HepG2 (cell line): ENCODE data around the gene STRN4. TPM values are rescaled to one million over a fixed set of nuclear protein-coding genes. Genes with fewer than 3 reads are reported as not detected.

ENCODE experiments used
- ATAC-seq: fragments of 200-7000 bp; cut with Tn5 transposase; 3 replicates; pipeline ENCODE4 v1.9.1; 2020; ENCODE audit warnings: mild to moderate bottlenecking, moderate library complexity
- BruUV-seq: library from RNA; stranded (reverse); fragments of 400-500 nt; replicated peaks from 2 replicates; lab custom pipeline; 2021; lab: Mats Ljungman, UMichigan
- CTCF ChIA-PET: fragments of 300-600 bp; formaldehyde crosslinking; extraction: SDS; loops from one replicate; lab custom pipeline; 2021; ENCODE audit warnings: low total read pairs, inconsistent platforms, low intra/inter-chr PET ratio; lab: Yijun Ruan, JAX
- POLR2A ChIA-PET: fragments of 350-600 bp; sonication (Branson Sonifier 250); formaldehyde crosslinking; loops from one replicate; lab custom pipeline; 2020; ENCODE audit warnings: antibody characterized with exemption, inconsistent platforms; lab: Yijun Ruan, JAX
- DNase-seq: peaks from one replicate; pipeline ENCODE4 v3.0.0-alpha.2; 2015; ENCODE audit warnings: low spot score
- FAIRE-seq: peaks from 3 replicates; lab custom pipeline; 2011; peaks lifted over from hg19 to GRCh38; lab: Jason Lieb, UNC
- H2AFZ ChIP-seq: one replicate; pipeline ENCODE4 v1.6.1; 2011; ENCODE audit warnings: low read length, inconsistent platforms
- H3K27ac ChIP-seq: fragments of 300-600 bp; 3 replicates; pipeline ENCODE4 v1.8.0; 2011; ENCODE audit warnings: mixed run types, mild to moderate bottlenecking, mixed read lengths, low read length, inconsistent platforms; ENCODE audit not compliant: insufficient read depth; ENCODE audit errors: extremely low read length
- H3K27me3 ChIP-seq, 2 experiments: fragments of 200-600 bp in 1 of 2; 2 replicates in 1 of 2; 3 replicates in 1 of 2; pipeline versions ENCODE4 v1.6.0 to v1.8.0; 2011; ENCODE audit warnings: low read length in 2 of 2, mild to moderate bottlenecking in 2 of 2, moderate library complexity in 2 of 2, inconsistent platforms in 1 of 2; ENCODE audit not compliant: insufficient read depth in 2 of 2, control insufficient read depth in 1 of 2
- H3K36me3 ChIP-seq, 2 experiments: fragments of 200-600 bp in 1 of 2; replicated peaks in 1 of 2; 2 replicates in 1 of 2; 3 replicates in 1 of 2; pipeline versions ENCODE4 v1.5.1 to v1.8.0; 2011; ENCODE audit warnings: low read length in 2 of 2, inconsistent platforms in 1 of 2; ENCODE audit not compliant: insufficient read depth in 2 of 2, control insufficient read depth in 1 of 2
- H3K4me1 ChIP-seq: 2 replicates; pipeline ENCODE4 v1.5.1; 2012; ENCODE audit warnings: low read length, inconsistent platforms; ENCODE audit not compliant: insufficient read depth
- H3K4me2 ChIP-seq: 2 replicates; pipeline ENCODE4 v1.6.0; 2011; ENCODE audit warnings: low read depth, low read length, inconsistent platforms
- H3K4me3 ChIP-seq, 3 experiments: fragments of 200-600 bp in 1 of 3; sonication (generic), shearing (Covaris generic) in 1 of 3; replicated peaks in 1 of 3; 2 replicates each; pipeline ENCODE4 v1.5.1; 2011 to 2016; ENCODE audit warnings: low read length in 3 of 3, inconsistent platforms in 2 of 3, low read depth in 2 of 3, mild to moderate bottlenecking in 2 of 3, control low read depth in 1 of 3, mixed read lengths in 1 of 3; ENCODE audit not compliant: insufficient read depth in 1 of 3
- H3K79me2 ChIP-seq: one replicate; pipeline ENCODE4 v1.6.1; 2011; ENCODE audit warnings: low read length, inconsistent platforms; ENCODE audit not compliant: insufficient read depth
- H3K9ac ChIP-seq: 2 replicates; pipeline ENCODE4 v1.6.0; 2011; ENCODE audit warnings: mild to moderate bottlenecking, low read depth, low read length, inconsistent platforms; ENCODE audit not compliant: insufficient read depth
- H3K9me3 ChIP-seq: 2 replicates; pipeline ENCODE4 v1.5.1; 2012; ENCODE audit warnings: mild to moderate bottlenecking, low read length
- H4K20me1 ChIP-seq: 2 replicates; pipeline ENCODE4 v1.6.0; 2011; ENCODE audit warnings: inconsistent platforms, mild to moderate bottlenecking, low read length, moderate library complexity; ENCODE audit not compliant: insufficient read depth
- HIVEP1 ChIP-seq: sonication (generic); formaldehyde crosslinking; IDR thresholded peaks from 2 replicates; pipeline ENCODE4 v1.4.0; 2020; ENCODE audit warnings: mild to moderate bottlenecking, missing genetic modification reagents
- HMG20B ChIP-seq: conservative IDR thresholded peaks from 2 replicates; pipeline ENCODE4 v1.6.1; 2016; ENCODE audit warnings: missing genetic modification reagents, missing compliant biosample characterization
- IRF2 ChIP-seq: IDR thresholded peaks from 2 replicates; pipeline ENCODE4 v1.6.1; 2018; ENCODE audit warnings: missing genetic modification reagents, missing compliant biosample characterization
- JDP2 ChIP-seq: sonication (generic); formaldehyde crosslinking; IDR thresholded peaks from 2 replicates; pipeline ENCODE4 v1.8.1; 2022; ENCODE audit warnings: missing genetic modification reagents, borderline replicate concordance
- KLF13 ChIP-seq: sonication (generic); formaldehyde crosslinking; IDR thresholded peaks from 2 replicates; pipeline ENCODE4 v1.4.0; 2020; ENCODE audit warnings: mild to moderate bottlenecking, missing genetic modification reagents
- NBN ChIP-seq: fragments of 450-650 bp; conservative IDR thresholded peaks from 2 replicates; pipeline ENCODE4 v1.6.1; 2017
- ZBTB34 ChIP-seq: sonication (generic); formaldehyde crosslinking; IDR thresholded peaks from 2 replicates; pipeline ENCODE4 v1.8.0; 2022; ENCODE audit warnings: mild to moderate bottlenecking, missing genetic modification reagents
- ZEB1 ChIP-seq: IDR thresholded peaks from 2 replicates; pipeline ENCODE4 v1.6.1; 2012; ENCODE audit warnings: mild to moderate bottlenecking, low read depth, inconsistent platforms; ENCODE audit not compliant: insufficient replicate concordance
- ZNF143 ChIP-seq: sonication (generic); formaldehyde crosslinking; IDR thresholded peaks from 2 replicates; pipeline ENCODE4 v1.4.0; 2020; ENCODE audit warnings: missing genetic modification reagents
- ZNF33B ChIP-seq: sonication (generic); formaldehyde crosslinking; IDR thresholded peaks from 2 replicates; pipeline ENCODE4 v1.5.1; 2020; ENCODE audit warnings: mild to moderate bottlenecking, missing genetic modification reagents
- ZNF383 ChIP-seq: sonication (generic); formaldehyde crosslinking; IDR thresholded peaks from 2 replicates; pipeline ENCODE4 v1.4.0; 2020; ENCODE audit warnings: missing genetic modification reagents, mild to moderate bottlenecking, borderline replicate concordance
- ZNF569 ChIP-seq: sonication (generic); formaldehyde crosslinking; IDR thresholded peaks from 2 replicates; pipeline ENCODE4 v1.5.0; 2020; ENCODE audit warnings: mild to moderate bottlenecking, missing genetic modification reagents, moderate library complexity, borderline replicate concordance
- ZNF629 ChIP-seq: sonication (generic); formaldehyde crosslinking; conservative IDR thresholded peaks from 2 replicates; pipeline ENCODE4 v1.5.0; 2020; ENCODE audit warnings: missing genetic modification reagents
- ZNF775 ChIP-seq: sonication (generic); formaldehyde crosslinking; IDR thresholded peaks from 2 replicates; pipeline ENCODE4 v1.4.0; 2020; ENCODE audit warnings: missing genetic modification reagents, mild to moderate bottlenecking, moderate library complexity, borderline replicate concordance
- WGBS: methylation state at CpG from one replicate; pipeline ENCODE4 v1.1.6; 2017; ENCODE audit warnings: low lambda C conversion rate; 5-methylcytosine and 5-hydroxymethylcytosine counted together
- in situ Hi-C: cut with HindIII; loops from 2 replicates; pipeline ENCODE4 v1.10.0; 2017; ENCODE audit warnings: low pct_unique_long_range_greater_than_20kb; ENCODE audit not compliant: extremely low pct_ligation_motif_present
- intact Hi-C: fragments of 100-400 bp; cut with micrococcal nuclease; formaldehyde crosslinking; loops from one replicate; pipeline ENCODE4 v1.10.0; 2022; ENCODE audit not compliant: unreplicated experiment
- polyA plus RNA-seq, 8 experiments: library from polyadenylated mRNA; depleted of rRNA in 3 of 8; stranded (reverse) in 7 of 8; unstranded in 1 of 8; fragments of >200 nt; fragmentation: Illumina TruSeq in 4 of 8; extraction: Trizol in 4 of 8; gene quantifications; 2 replicates each; pipeline versions ENCODE4 v1.2.1 to v1.2.3, GENCODE V29; 2011 to 2016; ENCODE audit warnings: low read depth in 4 of 8, missing spikeins in 1 of 8, mixed read lengths in 1 of 8; ENCODE audit not compliant: insufficient read depth in 1 of 8
- total RNA-seq, 5 experiments: library from RNA; depleted of rRNA; stranded (reverse); fragments of >200 nt; fragmentation: Illumina TruSeq; extraction: Trizol; gene quantifications; 2 replicates each; pipeline ENCODE4 v1.2.3, GENCODE V29; 2016; ENCODE audit warnings: low read depth in 1 of 5
- TF ChIP-seq, protein P1 (sequence below): sonication (generic); formaldehyde crosslinking; IDR thresholded peaks from 2 replicates; pipeline ENCODE4 v1.8.0; 2022; ENCODE audit warnings: mild to moderate bottlenecking, missing genetic modification reagents; ENCODE audit not compliant: insufficient replicate concordance
- TF ChIP-seq, protein P2 (sequence below): IDR thresholded peaks from 2 replicates; pipeline ENCODE4 v1.6.1; 2012; ENCODE audit warnings: low read length, improper control_type of control experiment
- TF ChIP-seq, protein P3 (sequence below): sonication (generic); formaldehyde crosslinking; IDR thresholded peaks from 2 replicates; pipeline ENCODE4 v1.4.0; 2020; ENCODE audit warnings: missing genetic modification reagents

STRN4 gene
- total and polyA plus RNA-seq, 2 of the 13 experiments (the other 11 are each of a cell fraction or from before 2014, with no cell fraction given): 43.1 to 57.3 TPM

DNA sequence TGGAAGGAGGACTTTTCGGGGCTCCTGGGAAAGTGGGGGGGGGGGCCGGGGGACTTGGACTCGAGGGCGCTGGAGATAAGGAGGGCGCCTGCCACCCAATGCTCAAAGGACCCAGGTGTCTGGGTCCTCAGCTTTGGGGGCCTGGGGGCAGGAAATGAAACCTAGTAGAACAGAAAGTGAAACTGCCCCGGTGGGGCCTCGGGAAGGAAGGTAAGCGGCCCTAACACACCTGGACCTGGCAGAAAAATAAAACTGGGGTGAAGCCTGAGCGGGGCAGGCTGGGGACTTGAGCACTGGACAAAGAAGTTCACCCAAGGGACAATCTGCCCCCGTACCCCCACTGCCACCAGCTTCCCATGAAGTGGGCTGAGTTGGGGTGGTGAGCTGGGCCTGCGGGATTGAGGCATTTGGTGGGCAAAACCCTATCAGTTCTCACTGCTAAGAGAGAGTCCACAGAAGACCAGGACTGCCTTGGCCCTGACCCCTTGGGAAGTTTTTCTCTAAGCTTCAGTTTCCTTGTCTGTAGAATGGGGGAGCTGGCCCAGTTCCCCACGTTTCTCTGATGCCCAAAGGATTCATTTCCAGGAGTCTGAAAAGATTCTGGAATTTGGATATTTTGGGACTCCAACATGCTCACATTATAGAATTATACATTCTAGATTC lies 31.7 kb downstream of the STRN4 start:
- POLR2A ChIA-PET: interaction anchor here (0.8 to 2.1 kb wide), 6 partner anchors 10 to 114 kb away, joined by 4 to 9 read pairs (median 5); partner anchors contain the start of genes CALM3, DACT3 and SLC1A5
- no peak overlapping the region for H2AFZ ChIP-seq
- TSS peak; percentile 74 for BruUV-seq
- TF ChIP-seq ZNF33B (CRISPR knock-in tag) (no peak), HIVEP1 (no peak), IRF2 (peak; percentile 99), ZBTB34 (CRISPR knock-in tag) (no peak), ZNF143 (CRISPR knock-in tag) (no peak), ZEB1 (peak; percentile 11), ZNF629 (CRISPR knock-in tag) (peak; percentile 48; the same call in 1 of the 2 replicates), NBN (no peak), JDP2 (no peak), KLF13 (CRISPR knock-in tag) (no peak), ZNF569 (CRISPR knock-in tag) (0 out of 2 replicates have a peak, but pooled peaks have one; percentile 48), ZNF383 (CRISPR knock-in tag) (no peak), HMG20B (no peak), ZNF775 (CRISPR knock-in tag) (no peak)
- TF ChIP-seq, protein P1, sequence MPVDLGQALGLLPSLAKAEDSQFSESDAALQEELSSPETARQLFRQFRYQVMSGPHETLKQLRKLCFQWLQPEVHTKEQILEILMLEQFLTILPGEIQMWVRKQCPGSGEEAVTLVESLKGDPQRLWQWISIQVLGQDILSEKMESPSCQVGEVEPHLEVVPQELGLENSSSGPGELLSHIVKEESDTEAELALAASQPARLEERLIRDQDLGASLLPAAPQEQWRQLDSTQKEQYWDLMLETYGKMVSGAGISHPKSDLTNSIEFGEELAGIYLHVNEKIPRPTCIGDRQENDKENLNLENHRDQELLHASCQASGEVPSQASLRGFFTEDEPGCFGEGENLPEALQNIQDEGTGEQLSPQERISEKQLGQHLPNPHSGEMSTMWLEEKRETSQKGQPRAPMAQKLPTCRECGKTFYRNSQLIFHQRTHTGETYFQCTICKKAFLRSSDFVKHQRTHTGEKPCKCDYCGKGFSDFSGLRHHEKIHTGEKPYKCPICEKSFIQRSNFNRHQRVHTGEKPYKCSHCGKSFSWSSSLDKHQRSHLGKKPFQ (CRISPR knock-in tag): peak; percentile 18
- TF ChIP-seq, protein P2, sequence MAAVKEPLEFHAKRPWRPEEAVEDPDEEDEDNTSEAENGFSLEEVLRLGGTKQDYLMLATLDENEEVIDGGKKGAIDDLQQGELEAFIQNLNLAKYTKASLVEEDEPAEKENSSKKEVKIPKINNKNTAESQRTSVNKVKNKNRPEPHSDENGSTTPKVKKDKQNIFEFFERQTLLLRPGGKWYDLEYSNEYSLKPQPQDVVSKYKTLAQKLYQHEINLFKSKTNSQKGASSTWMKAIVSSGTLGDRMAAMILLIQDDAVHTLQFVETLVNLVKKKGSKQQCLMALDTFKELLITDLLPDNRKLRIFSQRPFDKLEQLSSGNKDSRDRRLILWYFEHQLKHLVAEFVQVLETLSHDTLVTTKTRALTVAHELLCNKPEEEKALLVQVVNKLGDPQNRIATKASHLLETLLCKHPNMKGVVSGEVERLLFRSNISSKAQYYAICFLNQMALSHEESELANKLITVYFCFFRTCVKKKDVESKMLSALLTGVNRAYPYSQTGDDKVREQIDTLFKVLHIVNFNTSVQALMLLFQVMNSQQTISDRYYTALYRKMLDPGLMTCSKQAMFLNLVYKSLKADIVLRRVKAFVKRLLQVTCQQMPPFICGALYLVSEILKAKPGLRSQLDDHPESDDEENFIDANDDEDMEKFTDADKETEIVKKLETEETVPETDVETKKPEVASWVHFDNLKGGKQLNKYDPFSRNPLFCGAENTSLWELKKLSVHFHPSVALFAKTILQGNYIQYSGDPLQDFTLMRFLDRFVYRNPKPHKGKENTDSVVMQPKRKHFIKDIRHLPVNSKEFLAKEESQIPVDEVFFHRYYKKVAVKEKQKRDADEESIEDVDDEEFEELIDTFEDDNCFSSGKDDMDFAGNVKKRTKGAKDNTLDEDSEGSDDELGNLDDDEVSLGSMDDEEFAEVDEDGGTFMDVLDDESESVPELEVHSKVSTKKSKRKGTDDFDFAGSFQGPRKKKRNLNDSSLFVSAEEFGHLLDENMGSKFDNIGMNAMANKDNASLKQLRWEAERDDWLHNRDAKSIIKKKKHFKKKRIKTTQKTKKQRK: no peak
- TF ChIP-seq, protein P3, sequence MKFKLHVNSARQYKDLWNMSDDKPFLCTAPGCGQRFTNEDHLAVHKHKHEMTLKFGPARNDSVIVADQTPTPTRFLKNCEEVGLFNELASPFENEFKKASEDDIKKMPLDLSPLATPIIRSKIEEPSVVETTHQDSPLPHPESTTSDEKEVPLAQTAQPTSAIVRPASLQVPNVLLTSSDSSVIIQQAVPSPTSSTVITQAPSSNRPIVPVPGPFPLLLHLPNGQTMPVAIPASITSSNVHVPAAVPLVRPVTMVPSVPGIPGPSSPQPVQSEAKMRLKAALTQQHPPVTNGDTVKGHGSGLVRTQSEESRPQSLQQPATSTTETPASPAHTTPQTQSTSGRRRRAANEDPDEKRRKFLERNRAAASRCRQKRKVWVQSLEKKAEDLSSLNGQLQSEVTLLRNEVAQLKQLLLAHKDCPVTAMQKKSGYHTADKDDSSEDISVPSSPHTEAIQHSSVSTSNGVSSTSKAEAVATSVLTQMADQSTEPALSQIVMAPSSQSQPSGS (CRISPR knock-in tag): no peak

More for the DNA sequence above, 31.7 kb downstream of the STRN4 start:
- ATAC-seq (peak; percentile 15), DNase-seq (no peak), FAIRE-seq (no peak)
- 2% methylated on average over 10 of the region's 12 CpGs for WGBS
- H3K9me3 ChIP-seq: no peaks in the 10 kb centered on the region
- 0 out of 5 replicates have a peak, but pooled peaks cover 0 to 2% of the 10 kb centered on the region in 2 experiments for H3K36me3 ChIP-seq
- H4K20me1 ChIP-seq: no peaks in the 10 kb centered on the region
- peak overlapping the region; percentile 79 to 83 (median 82) for H3K4me3 ChIP-seq
- intact Hi-C loops: no loop called here
- peak overlapping the region; percentile 69 for H3K27ac ChIP-seq
- H3K4me1 ChIP-seq: peaks cover 15% of the 10 kb centered on the region
- CTCF ChIA-PET: no interaction called here
- H3K4me2 ChIP-seq: peak overlapping the region; percentile 96
- in situ Hi-C loops: no loop called here
- no peaks in the 10 kb centered on the region; a peak in 1 of 5 replicates for H3K27me3 ChIP-seq
- H3K9ac ChIP-seq: peak overlapping the region; percentile 75
- peaks cover 20% of the 10 kb centered on the region for H3K79me2 ChIP-seq
